Epithelial cell of proximal tubule (primary cell): ENCODE data around the gene EPB42. TPM values are rescaled to one million over a fixed set of nuclear protein-coding genes. Genes with fewer than 3 reads are reported as not detected.

Experiments used
- DNase-seq: peaks from one replicate; pipeline ENCODE4 v3.0.0-alpha.2; 2011; ENCODE audit warnings: low read depth
- H3K4me3 ChIP-seq: 2 replicates; pipeline ENCODE4 v1.5.1; 2011; ENCODE audit warnings: low read depth, mild to moderate bottlenecking, low read length
- CTCF ChIP-seq: conservative IDR thresholded peaks from 2 replicates; pipeline ENCODE4 v1.5.1; 2012; ENCODE audit warnings: low read depth, mild to moderate bottlenecking, low read length
- total RNA-seq: library from RNA; depleted of rRNA; stranded (reverse); fragments of >200 nt; gene quantifications from 2 replicates; pipeline ENCODE4 v1.2.3, GENCODE V29; 2015

Gene EPB42
- total RNA-seq, 1 donor from 2014 or later: not detected

- DNase-seq: no peak
- TF ChIP-seq CTCF: no peak
- H3K4me3 ChIP-seq: no peak overlapping the region
Measured at GRCh38 chr15:43260011-43260615, 39.3 kb upstream of the EPB42 start.

GRCh38 chr15:43258781-43259180 is 38.0 kb upstream of the EPB42 start:
- no peak for TF ChIP-seq CTCF
- no peak for DNase-seq
- no peak overlapping the region for H3K4me3 ChIP-seq

GRCh38 chr15:43256341-43256740 is 35.5 kb upstream of the EPB42 start:
- no peak for DNase-seq
- TF ChIP-seq CTCF: no peak
- no peak overlapping the region for H3K4me3 ChIP-seq

GRCh38 chr15:43255376-43255775 is 34.6 kb upstream of the EPB42 start:
- no peak for TF ChIP-seq CTCF
- H3K4me3 ChIP-seq: no peak overlapping the region
- DNase-seq: no peak

- DNase-seq: peak; percentile 61
- TF ChIP-seq CTCF: no peak
- no peak overlapping the region for H3K4me3 ChIP-seq
Measured at GRCh38 chr15:43253431-43254403, 32.9 kb upstream of the EPB42 start.

GRCh38 chr15:43251871-43252250 is 31.0 kb upstream of the EPB42 start:
- TF ChIP-seq CTCF: no peak
- DNase-seq: no peak
- H3K4me3 ChIP-seq: no peak overlapping the region
